ENCODE data around the gene TTLL11. TPM values are rescaled to one million over a fixed set of nuclear protein-coding genes. Genes with fewer than 3 reads are reported as not detected.

The TTLL11 gene
- polyA plus RNA-seq, 3 donors: 4.4 to 6.4 (median 6.1) TPM

GRCh38 chr9:122065923-122066629 lies 27.0 kb downstream of the TTLL11 start:
- WGBS, 3 donors: 24 to 57% (median 52%) methylated on average over 2 of the region's 2 CpGs
- H3K27ac ChIP-seq (ENCODE audit: low read depth, low read length): no peak overlapping the region

GRCh38 chr9:122060481-122060880 lies 32.6 kb downstream of the TTLL11 start:
- H3K27ac ChIP-seq (ENCODE audit: low read depth, low read length): no peak overlapping the region
- 77 to 82% (median 80%) methylated on average over 4 of the region's 4 CpGs for WGBS, 3 donors

GRCh38 chr9:122059955-122060324 lies 33.2 kb downstream of the TTLL11 start:
- 65 to 94% (median 86%) methylated on average over 1 of the region's 1 CpG for WGBS, 3 donors
- H3K27ac ChIP-seq (ENCODE audit: low read depth, low read length): no peak overlapping the region

GRCh38 chr9:122059214-122059954 lies 33.7 kb downstream of the TTLL11 start:
- H3K27ac ChIP-seq (ENCODE audit: low read depth, low read length): no peak overlapping the region
- WGBS, 3 donors: 94 to 96% (median 95%) methylated on average over 9 of the region's 9 CpGs

GRCh38 chr9:122058709-122059108 lies 34.4 kb downstream of the TTLL11 start:
- 90 to 93% (median 92%) methylated on average over 4 of the region's 4 CpGs for WGBS, 3 donors
- H3K27ac ChIP-seq (ENCODE audit: low read depth, low read length): no peak overlapping the region

GRCh38 chr9:122058051-122058450 lies 35.1 kb downstream of the TTLL11 start:
- no peak overlapping the region for H3K27ac ChIP-seq (ENCODE audit: low read depth, low read length)
- WGBS, 3 donors: 80 to 88% (median 86%) methylated on average over 4 of the region's 4 CpGs

- no peak overlapping the region for H3K27ac ChIP-seq (ENCODE audit: low read depth, low read length)
- 94 to 98% (median 95%) methylated on average over 10 of the region's 10 CpGs for WGBS, 3 donors
Observed at GRCh38 chr9:122057211-122057610, 35.9 kb downstream of the TTLL11 start.

- no peak overlapping the region for H3K27ac ChIP-seq (ENCODE audit: low read depth, low read length)
- 77 to 90% (median 89%) methylated on average over 3 of the region's 3 CpGs for WGBS, 3 donors
Observed at GRCh38 chr9:122056484-122056883, 36.6 kb downstream of the TTLL11 start.

GRCh38 chr9:122055701-122056100 lies 37.4 kb downstream of the TTLL11 start:
- WGBS, 3 donors: 71 to 91% (median 79%) methylated on average over 6 of the region's 6 CpGs
- no peak overlapping the region for H3K27ac ChIP-seq (ENCODE audit: low read depth, low read length)

GRCh38 chr9:122053567-122054350 lies 39.3 kb downstream of the TTLL11 start:
- WGBS, 3 donors: 82% methylated on average over 19 of the region's 19 CpGs
- no peak overlapping the region for H3K27ac ChIP-seq (ENCODE audit: low read depth, low read length)

- H3K27ac ChIP-seq (ENCODE audit: low read depth, low read length): no peak overlapping the region
- WGBS, 3 donors: 72 to 87% (median 83%) methylated on average over 10 of the region's 10 CpGs
Observed at GRCh38 chr9:122053064-122053463, 40.0 kb downstream of the TTLL11 start.

GRCh38 chr9:122051351-122052321 lies 41.5 kb downstream of the TTLL11 start:
- H3K27ac ChIP-seq (ENCODE audit: low read depth, low read length): no peak overlapping the region
- WGBS, 3 donors: 88 to 95% (median 91%) methylated on average over 7 of the region's 7 CpGs

- WGBS, 3 donors: 91 to 97% (median 97%) methylated on average over 7 of the region's 7 CpGs
- H3K27ac ChIP-seq (ENCODE audit: low read depth, low read length): no peak overlapping the region
Observed at GRCh38 chr9:122050167-122050566, 42.9 kb downstream of the TTLL11 start.

GRCh38 chr9:122042056-122042455 lies 51.1 kb downstream of the TTLL11 start:
- H3K27ac ChIP-seq (ENCODE audit: low read depth, low read length): no peak overlapping the region
- WGBS, 3 donors: 78 to 94% (median 92%) methylated on average over 7 of the region's 7 CpGs

- no peak overlapping the region for H3K27ac ChIP-seq (ENCODE audit: low read depth, low read length)
- 0 to 45% (median 30%) methylated on average over 1 of the region's 1 CpG for WGBS, 3 donors
Observed at GRCh38 chr9:122040561-122041242, 52.4 kb downstream of the TTLL11 start.

GRCh38 chr9:122039234-122039633 lies 53.9 kb downstream of the TTLL11 start:
- no peak overlapping the region for H3K27ac ChIP-seq (ENCODE audit: low read depth, low read length)
- 96 to 99% (median 98%) methylated on average over 6 of the region's 6 CpGs for WGBS, 3 donors

GRCh38 chr9:122036988-122037387 lies 56.1 kb downstream of the TTLL11 start:
- WGBS, 3 donors: 65 to 82% (median 75%) methylated on average over 1 of the region's 1 CpG
- H3K27ac ChIP-seq (ENCODE audit: low read depth, low read length): no peak overlapping the region

GRCh38 chr9:122036408-122036807 lies 56.7 kb downstream of the TTLL11 start:
- WGBS, 3 donors: 81 to 95% (median 92%) methylated on average over 4 of the region's 4 CpGs
- H3K27ac ChIP-seq (ENCODE audit: low read depth, low read length): no peak overlapping the region
